Endothelial cell of umbilical vein (primary cell): ENCODE data around the gene SYNE3. TPM values are rescaled to one million over a fixed set of nuclear protein-coding genes. Genes with fewer than 3 reads are reported as not detected.

Source experiments
- BruUV-seq: library from RNA; stranded (reverse); fragments of 400-500 nt; replicated peaks from 2 replicates; lab custom pipeline; 2021; lab: Mats Ljungman, UMichigan
- CTCF ChIA-PET: fragments of 300-600, 350-600 bp; sonication (Branson Sonifier 250); formaldehyde crosslinking; loops from one replicate; lab custom pipeline; 2021; ENCODE audit warnings: antibody characterized with exemption, inconsistent platforms; lab: Charles Lee
- POLR2A ChIA-PET: fragments of 300-600, 350-600 bp; sonication (Branson Sonifier 250); formaldehyde crosslinking; loops from one replicate; lab custom pipeline; 2021; ENCODE audit warnings: antibody characterized with exemption, inconsistent platforms; lab: Charles Lee
- DNase-seq: peaks from one replicate; pipeline ENCODE4 v3.0.0-alpha.2; 2011; ENCODE audit warnings: low read depth, low spot score
- FAIRE-seq: peaks from 2 replicates; lab custom pipeline; 2011; peaks lifted over from hg19 to GRCh38; lab: Jason Lieb, UNC
- H2AFZ ChIP-seq: 2 replicates; pipeline ENCODE4 v1.6.0; 2012; ENCODE audit warnings: low read depth, low read length, control low read depth, inconsistent platforms
- H3K27ac ChIP-seq: 2 replicates; pipeline ENCODE4 v1.5.1; 2011; ENCODE audit warnings: low read depth, mild to moderate bottlenecking, control low read depth, low read length, moderate library complexity; ENCODE audit not compliant: insufficient read depth
- H3K27me3 ChIP-seq, 2 experiments: 2 replicates each; pipeline versions ENCODE4 v1.6.0 to v1.6.1; 2011; ENCODE audit warnings: low read length in 2 of 2, mixed read lengths in 1 of 2; ENCODE audit not compliant: control insufficient read depth in 2 of 2, insufficient read depth in 2 of 2
- H3K36me3 ChIP-seq, 2 experiments: 2 replicates in 1 of 2; 3 replicates in 1 of 2; pipeline ENCODE4 v1.5.1; 2011; ENCODE audit warnings: low read length in 2 of 2, mild to moderate bottlenecking in 1 of 2, moderate library complexity in 1 of 2; ENCODE audit not compliant: control insufficient read depth in 2 of 2, insufficient read depth in 2 of 2; ENCODE audit errors: extremely low read depth in 1 of 2
- H3K4me1 ChIP-seq: 3 replicates; pipeline ENCODE4 v1.5.1; 2011; ENCODE audit warnings: mild to moderate bottlenecking, low read length; ENCODE audit not compliant: control insufficient read depth, insufficient read depth; ENCODE audit errors: extremely low read depth
- H3K4me2 ChIP-seq: 2 replicates; pipeline ENCODE4 v1.6.1; 2011; ENCODE audit warnings: low read length, control low read depth, mixed read lengths; ENCODE audit not compliant: insufficient read depth
- H3K4me3 ChIP-seq, 3 experiments: fragments of 200-600 bp in 1 of 3; sonication (generic), shearing (Covaris generic) in 1 of 3; replicated peaks in 1 of 3; 2 replicates each; pipeline ENCODE4 v1.5.1; 2011 to 2016; ENCODE audit warnings: control low read depth in 3 of 3, low read length in 3 of 3, mild to moderate bottlenecking in 2 of 3, inconsistent platforms in 1 of 3, low read depth in 1 of 3, moderate library complexity in 1 of 3; ENCODE audit not compliant: insufficient read depth in 1 of 3
- H3K79me2 ChIP-seq: 2 replicates; pipeline ENCODE4 v1.6.0; 2012; ENCODE audit warnings: low read length, inconsistent platforms; ENCODE audit not compliant: control insufficient read depth, insufficient read depth
- H3K9ac ChIP-seq: replicated peaks from 2 replicates; pipeline ENCODE3; 2011; ENCODE audit warnings: low read length, control low read depth; ENCODE audit not compliant: insufficient read depth; ENCODE audit errors: extremely low read depth
- H3K9me1 ChIP-seq: replicated peaks from 3 replicates; pipeline ENCODE4 v1.6.0; 2011; ENCODE audit warnings: mild to moderate bottlenecking, low read length; ENCODE audit not compliant: control insufficient read depth, insufficient read depth; ENCODE audit errors: extremely low read depth
- H3K9me3 ChIP-seq: replicated peaks from 2 replicates; pipeline ENCODE4 v1.5.1; 2012; ENCODE audit warnings: low read length, inconsistent platforms; ENCODE audit not compliant: control insufficient read depth, insufficient read depth
- H4K20me1 ChIP-seq: replicated peaks from 2 replicates; pipeline ENCODE3; 2011; ENCODE audit warnings: mild to moderate bottlenecking, low read length; ENCODE audit not compliant: control insufficient read depth, insufficient read depth; ENCODE audit errors: extremely low read depth
- CTCF ChIP-seq, 2 donors: IDR thresholded peaks; 1 replicate in 1 of 2; 2 replicates in 1 of 2; pipeline ENCODE4 v1.5.1; 2011; ENCODE audit warnings: low read length in 2 of 2, mild to moderate bottlenecking in 2 of 2, moderate library complexity in 2 of 2, control low read depth in 1 of 2, inconsistent platforms in 1 of 2, low read depth in 1 of 2; ENCODE audit not compliant: insufficient read depth in 1 of 2; ENCODE audit errors: extremely low read depth in 1 of 2
- EZH2 ChIP-seq: IDR thresholded peaks from 2 replicates; pipeline ENCODE4 v1.6.1; 2012; ENCODE audit warnings: borderline replicate concordance, low read depth, mild to moderate bottlenecking, moderate library complexity, low read length, inconsistent platforms; ENCODE audit not compliant: severe bottlenecking
- FOS ChIP-seq: IDR thresholded peaks from 2 replicates; pipeline ENCODE4 v1.6.1; 2011; ENCODE audit warnings: mild to moderate bottlenecking, low read length, moderate library complexity, borderline replicate concordance; ENCODE audit not compliant: insufficient read depth
- GATA2 ChIP-seq: IDR thresholded peaks from 2 replicates; pipeline ENCODE4 v1.7.0; 2011; ENCODE audit warnings: low read depth, mild to moderate bottlenecking, moderate library complexity, mixed read lengths, low read length; ENCODE audit not compliant: insufficient read length, insufficient read depth
- JUN ChIP-seq: IDR thresholded peaks from 2 replicates; pipeline ENCODE4 v1.6.1; 2011; ENCODE audit warnings: borderline replicate concordance, low read depth; ENCODE audit not compliant: insufficient read length, insufficient read depth
- MAX ChIP-seq: IDR thresholded peaks from 2 replicates; pipeline ENCODE4 v1.6.1; 2011; ENCODE audit not compliant: insufficient read depth, insufficient read length
- MYC ChIP-seq: IDR thresholded peaks from one replicate; pipeline ENCODE4 v1.6.1; 2011; ENCODE audit warnings: mild to moderate bottlenecking, low read depth, low read length
- POLR2A ChIP-seq: IDR thresholded peaks from 2 replicates; pipeline ENCODE4 v1.6.1; 2012; ENCODE audit warnings: low read depth, mild to moderate bottlenecking, control low read depth, low read length
- POLR2AphosphoS5 ChIP-seq: IDR thresholded peaks from 2 replicates; pipeline ENCODE4 v1.6.1; 2012; ENCODE audit warnings: low read depth, mild to moderate bottlenecking, control low read depth, low read length, moderate library complexity; ENCODE audit not compliant: insufficient read depth
- dilution Hi-C: fragments of 300-500 bp; cut with MboI; formaldehyde crosslinking; loops from one replicate; pipeline ENCODE4 v1.15.0; 2019; ENCODE audit warnings: low sequenced_read_pairs; ENCODE audit not compliant: extremely low pct_ligation_motif_present
- intact Hi-C: fragments of 100-400 bp; cut with micrococcal nuclease; formaldehyde crosslinking; loops from one replicate; pipeline ENCODE4 v1.10.0; 2022
- polyA plus RNA-seq, 4 experiments: library from polyadenylated mRNA; depleted of rRNA in 3 of 4; stranded (reverse) in 3 of 4; unstranded in 1 of 4; fragments of >200 nt; gene quantifications; 2 replicates each; pipeline versions ENCODE4 v1.2.1 to v1.2.3, GENCODE V29; 2011 to 2012; ENCODE audit warnings: missing spikeins in 1 of 4
- total RNA-seq: library from RNA; stranded (reverse); gene quantifications from 2 replicates; pipeline ENCODE4 v1.2.3, GENCODE V29; 2021

The SYNE3 gene
- total and polyA plus RNA-seq, 2 donors (not counting 3 experiments of a cell fraction or from before 2014, with no cell fraction given), result 3.0 to 18.8 TPM

- DNase-seq, result no peak
- intact Hi-C loops, result no loop called here
- no peak for TF ChIP-seq POLR2AphosphoS5
- TF ChIP-seq POLR2A, result no peak
- no peak for TF ChIP-seq MYC
- TF ChIP-seq EZH2, result no peak
- no peak for TF ChIP-seq MAX
- no peak for TF ChIP-seq FOS
- TF ChIP-seq CTCF (IDR thresholded peaks at IDR 0.05; ENCODE audit: extremely low read depth in 1 of 2, insufficient read depth in 1 of 2, low read depth in 1 of 2, low read length in 2 of 2), result no peak
- TF ChIP-seq JUN, result no peak
- no peak for TF ChIP-seq GATA2
- no peaks in the 10 kb centered on the region for H3K4me1 ChIP-seq
- H3K79me2 ChIP-seq, result no peaks in the 10 kb centered on the region
- H2AFZ ChIP-seq, result no peak overlapping the region
- H3K4me3 ChIP-seq, result no peak overlapping the region
- no peak overlapping the region for H3K4me2 ChIP-seq
- no peaks in the 10 kb centered on the region for H3K27me3 ChIP-seq
- H3K9ac ChIP-seq, result no peak overlapping the region
- ChIA-PET POLR2A (no interaction called here), CTCF (interaction anchor here (0.6 to 1.6 kb wide), 5 partner anchors 12 to 217 kb away, joined by 3 to 5 read pairs (median 4); no protein-coding TSS in a partner anchor)
- H3K36me3 ChIP-seq, result no peaks in the 10 kb centered on the region
- H3K27ac ChIP-seq, result no peak overlapping the region
- H4K20me1 ChIP-seq, result no peaks in the 10 kb centered on the region
- dilution Hi-C loops, result no loop called here
- no TSS peak for BruUV-seq
- H3K9me1 ChIP-seq, result no peaks in the 10 kb centered on the region
- H3K9me3 ChIP-seq, result no peaks in the 10 kb centered on the region
- no peak for FAIRE-seq
Measured at GRCh38 chr14:95557291-95557690, 40.8 kb upstream of the SYNE3 start.
